Colonic mucosa (tissue), 4 donors: ENCODE measurements around the gene HCK. TPM values are rescaled to one million over a fixed set of nuclear protein-coding genes. Genes with fewer than 3 reads are reported as not detected.
"Not testable (repeated sequence)": the region's sequence is repeated elsewhere in the genome, so short reads cannot be mapped to it uniquely, and the experiment has no call there.

Source experiments
- DNase-seq: peaks from one replicate; pipeline ENCODE4 v3.0.0-alpha.2; 2020
- H3K27ac ChIP-seq: fragments of 200-600 bp; one replicate; pipeline ENCODE4 v1.8.0; 2021
- H3K27me3 ChIP-seq: fragments of 200-600 bp; one replicate; pipeline ENCODE4 v1.8.0; 2021
- H3K36me3 ChIP-seq: fragments of 200-600 bp; one replicate; pipeline ENCODE4 v1.8.0; 2021
- H3K4me1 ChIP-seq: fragments of 200-600 bp; one replicate; pipeline ENCODE4 v1.8.0; 2021; ENCODE audit warnings: mild to moderate bottlenecking
- H3K4me3 ChIP-seq: fragments of 200-600 bp; one replicate; pipeline ENCODE4 v1.8.0; 2021
- H3K9ac ChIP-seq, 2 donors: one replicate each; pipeline ENCODE4 v1.7.0; 2013; ENCODE audit warnings: control low read depth in 2 of 2, low read depth in 2 of 2, low read length in 2 of 2
- H3K9me3 ChIP-seq: fragments of 200-600 bp; one replicate; pipeline ENCODE4 v1.8.0; 2021
- intact Hi-C: fragments of 100-400 bp; cut with DNase I; formaldehyde crosslinking; loops from one replicate; pipeline ENCODE4 v1.14.1; 2022
- total RNA-seq, 2 donors: library from RNA; stranded (reverse); fragmentation: NEBNext Ultra II Directional in 1 of 2; extraction: Animal tissue kit (Norgen Biotek cat#: 25700) in 1 of 2; gene quantifications; one replicate each; pipeline ENCODE4 v1.2.1, GENCODE V29; 2021
- TF ChIP-seq, protein P1 (sequence below): fragments of 200-600 bp; IDR thresholded peaks from one replicate; pipeline ENCODE4 v1.8.0; 2022; ENCODE audit warnings: antibody characterized with exemption, mild to moderate bottlenecking
- donor health status: healthy.
- donor health status: DM: no; HTN: no; CAD: no.
- donor health status: DM: no; HTN: no; CAD: no.

HCK gene
- total RNA-seq, 2 donors from 2014 or later: 3.7 to 6.6 TPM

- Histone ChIP-seq H3K4me1 (no peaks in the 10 kb centered on the region), H3K27me3 (no peaks in the 10 kb centered on the region), H3K36me3 (no peaks in the 10 kb centered on the region), H3K4me3 (no peak overlapping the region), H3K9ac (no peak overlapping the region), H3K9me3 (no peaks in the 10 kb centered on the region), H3K27ac (peak overlapping the region; percentile 91)
- intact Hi-C loops: no loop called here
- peak; percentile 77 for DNase-seq
- TF ChIP-seq, protein P1, sequence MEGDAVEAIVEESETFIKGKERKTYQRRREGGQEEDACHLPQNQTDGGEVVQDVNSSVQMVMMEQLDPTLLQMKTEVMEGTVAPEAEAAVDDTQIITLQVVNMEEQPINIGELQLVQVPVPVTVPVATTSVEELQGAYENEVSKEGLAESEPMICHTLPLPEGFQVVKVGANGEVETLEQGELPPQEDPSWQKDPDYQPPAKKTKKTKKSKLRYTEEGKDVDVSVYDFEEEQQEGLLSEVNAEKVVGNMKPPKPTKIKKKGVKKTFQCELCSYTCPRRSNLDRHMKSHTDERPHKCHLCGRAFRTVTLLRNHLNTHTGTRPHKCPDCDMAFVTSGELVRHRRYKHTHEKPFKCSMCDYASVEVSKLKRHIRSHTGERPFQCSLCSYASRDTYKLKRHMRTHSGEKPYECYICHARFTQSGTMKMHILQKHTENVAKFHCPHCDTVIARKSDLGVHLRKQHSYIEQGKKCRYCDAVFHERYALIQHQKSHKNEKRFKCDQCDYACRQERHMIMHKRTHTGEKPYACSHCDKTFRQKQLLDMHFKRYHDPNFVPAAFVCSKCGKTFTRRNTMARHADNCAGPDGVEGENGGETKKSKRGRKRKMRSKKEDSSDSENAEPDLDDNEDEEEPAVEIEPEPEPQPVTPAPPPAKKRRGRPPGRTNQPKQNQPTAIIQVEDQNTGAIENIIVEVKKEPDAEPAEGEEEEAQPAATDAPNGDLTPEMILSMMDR: no peak
Observed at GRCh38 chr20:32112841-32113240, 60.8 kb downstream of the HCK start.

DNA sequence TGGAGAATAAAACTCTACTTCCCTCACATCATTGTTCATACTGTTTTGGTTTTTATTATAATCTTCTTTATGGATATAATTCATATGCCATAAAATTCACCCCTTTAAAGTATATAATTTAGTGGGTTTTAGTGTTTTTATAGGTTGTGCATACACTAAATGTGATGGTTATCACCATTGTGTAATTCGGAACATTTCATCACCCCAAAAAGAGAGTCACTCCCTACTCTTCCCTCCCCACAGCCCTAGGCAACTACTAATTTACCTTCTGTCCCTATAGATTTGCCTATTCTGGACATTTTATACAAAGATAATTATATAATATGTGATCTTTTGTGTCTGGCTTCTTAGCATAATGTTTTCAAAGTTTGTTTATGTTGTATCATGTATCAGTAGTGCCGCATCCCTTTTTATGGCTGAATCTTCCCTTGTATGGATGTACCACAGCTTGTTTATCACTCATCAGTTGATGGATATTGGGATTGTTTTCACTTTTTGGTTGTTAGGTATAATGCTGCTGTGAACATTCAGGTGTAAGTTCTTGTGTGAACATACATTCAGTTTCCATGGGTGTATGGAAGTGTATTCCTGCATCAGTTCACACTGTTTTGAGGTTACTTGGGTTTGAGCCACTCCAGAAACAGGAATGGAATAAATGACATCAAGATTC, 61.7 kb downstream of the HCK start:
- DNase-seq: no peak
- no peaks in the 10 kb centered on the region for H3K36me3 ChIP-seq
- H3K9me3 ChIP-seq: no peaks in the 10 kb centered on the region
- peak overlapping the region; percentile 91 for H3K27ac ChIP-seq
- TF ChIP-seq, protein P1: no peak
- no peak overlapping the region for H3K9ac ChIP-seq
- H3K4me3 ChIP-seq: no peak overlapping the region
- no peaks in the 10 kb centered on the region for H3K27me3 ChIP-seq
- intact Hi-C loops: no loop called here
- no peaks in the 10 kb centered on the region for H3K4me1 ChIP-seq

- no peak for DNase-seq
- no peak overlapping the region for H3K9ac ChIP-seq
- H3K9me3 ChIP-seq: no peaks in the 10 kb centered on the region
- intact Hi-C loops: no loop called here
- H3K4me1 ChIP-seq: no peaks in the 10 kb centered on the region
- no peaks in the 10 kb centered on the region for H3K36me3 ChIP-seq
- no peak overlapping the region for H3K27ac ChIP-seq
- no peaks in the 10 kb centered on the region for H3K27me3 ChIP-seq
- no peak overlapping the region for H3K4me3 ChIP-seq
- TF ChIP-seq, protein P1: no peak
Observed at GRCh38 chr20:32114305-32114960, 62.4 kb downstream of the HCK start.

DNA sequence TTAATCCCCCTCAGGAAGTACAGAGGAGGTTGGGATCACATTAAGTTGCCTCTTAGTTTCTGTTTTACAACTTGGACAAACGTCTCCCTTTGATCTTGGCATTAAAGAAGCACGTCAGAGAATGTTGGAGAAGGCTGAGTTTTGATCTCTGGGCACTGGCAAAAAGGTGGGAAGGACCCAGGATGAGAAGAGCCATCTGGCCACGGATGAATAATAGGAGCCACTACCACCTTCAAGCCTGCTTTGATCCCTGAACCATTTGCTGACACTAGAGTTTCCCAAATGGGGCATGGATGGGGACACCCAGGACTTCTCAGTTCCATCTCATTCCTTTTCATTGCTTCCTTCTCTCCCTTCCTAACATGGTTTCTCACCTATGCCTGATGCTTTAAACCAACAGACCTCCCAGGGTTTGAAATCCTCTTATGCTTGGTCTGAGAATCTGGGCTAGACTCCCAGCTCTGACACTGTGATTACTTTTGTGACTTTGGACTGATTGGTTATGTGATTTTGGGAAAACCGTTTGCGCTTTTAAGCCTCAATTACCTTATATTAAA, 63.2 kb downstream of the HCK start:
- intact Hi-C loops: no loop called here
- Histone ChIP-seq H3K9me3 (no peaks in the 10 kb centered on the region), H3K4me1 (no peaks in the 10 kb centered on the region), H3K27me3 (no peaks in the 10 kb centered on the region), H3K36me3 (no peaks in the 10 kb centered on the region), H3K4me3 (no peak overlapping the region), H3K9ac (no peak overlapping the region), H3K27ac (no peak overlapping the region)
- TF ChIP-seq, protein P1: no peak
- DNase-seq: no peak

- DNase-seq: no peak
- TF ChIP-seq, protein P1: no peak
- no peaks in the 10 kb centered on the region for H3K27me3 ChIP-seq
- H3K4me3 ChIP-seq: no peak overlapping the region
- H3K4me1 ChIP-seq: no peaks in the 10 kb centered on the region
- intact Hi-C loops: no loop called here
- no peaks in the 10 kb centered on the region for H3K36me3 ChIP-seq
- H3K9ac ChIP-seq: no peak overlapping the region
- no peak overlapping the region for H3K27ac ChIP-seq
- no peaks in the 10 kb centered on the region for H3K9me3 ChIP-seq
Observed at GRCh38 chr20:32116079-32116521, 64.1 kb downstream of the HCK start.

GRCh38 chr20:32116796-32117195, 64.8 kb downstream of the HCK start:
- H3K4me3 ChIP-seq, H3K27me3 ChIP-seq, DNase-seq, H3K9ac ChIP-seq, H3K27ac ChIP-seq, H3K36me3 ChIP-seq, intact Hi-C loops, H3K9me3 ChIP-seq, H3K4me1 ChIP-seq: not testable (repeated sequence)

GRCh38 chr20:32118427-32118826, 66.4 kb downstream of the HCK start:
- H3K9ac ChIP-seq, H3K4me3 ChIP-seq, DNase-seq, H3K9me3 ChIP-seq, H3K27me3 ChIP-seq, H3K36me3 ChIP-seq, H3K4me1 ChIP-seq, intact Hi-C loops, H3K27ac ChIP-seq: not testable (repeated sequence)
